K562 (cell line): Measurements from ENCODE around the gene MALAT1. TPM values are rescaled to one million over a fixed set of nuclear protein-coding genes. Genes with fewer than 3 reads are reported as not detected.
A peak's percentile ranks its signal among the peaks of the same experiment; 100 is the strongest.

Experiments
- ATAC-seq: fragments of 200-7000 bp; cut with Tn5 transposase; 3 replicates; pipeline ENCODE4 v1.9.1; 2020; ENCODE audit warnings: moderate library complexity
- BruUV-seq: library from RNA; stranded (reverse); fragments of 400-500 nt; replicated peaks from 2 replicates; lab custom pipeline; 2021; lab: Mats Ljungman, UMichigan
- CTCF ChIA-PET: fragments of 300-600 bp; formaldehyde crosslinking; extraction: SDS; loops from one replicate; lab custom pipeline; 2021; ENCODE audit warnings: low intra/inter-chr PET ratio; lab: Yijun Ruan, JAX
- POLR2A ChIA-PET: fragments of 300-600, 350-650 bp; sonication (Branson Sonifier 250); formaldehyde crosslinking; extraction: SDS; loops from one replicate; lab custom pipeline; 2021; ENCODE audit warnings: antibody characterized with exemption, inconsistent platforms; lab: Yijun Ruan, JAX
- DNase-seq, 4 experiments: peaks; one replicate each; pipeline versions ENCODE4 v3.0.0 to v3.0.0-alpha.2; 2011 to 2018; ENCODE audit warnings: low spot score in 3 of 4, mixed read lengths in 3 of 4; ENCODE audit errors: extremely low read depth in 1 of 4
- FAIRE-seq: peaks from 2 replicates; lab custom pipeline; 2011; peaks lifted over from hg19 to GRCh38; lab: Jason Lieb, UNC
- H2AFZ ChIP-seq: 2 replicates; pipeline ENCODE4 v1.6.0; 2011; ENCODE audit warnings: low read depth, low read length, control low read depth, inconsistent platforms
- H3K27ac ChIP-seq: fragments of 200-600 bp; 3 replicates; pipeline ENCODE4 v1.8.0; 2011; ENCODE audit warnings: low read depth, mild to moderate bottlenecking, control low read depth, inconsistent platforms, low read length, moderate library complexity, mixed read lengths; ENCODE audit errors: extremely low read depth
- H3K27me3 ChIP-seq, 2 experiments: fragments of 300-600 bp in 1 of 2; 2 replicates in 1 of 2; 3 replicates in 1 of 2; pipeline versions ENCODE4 v1.6.0 to v1.8.0; 2011; ENCODE audit warnings: inconsistent platforms in 2 of 2, low read length in 2 of 2, mild to moderate bottlenecking in 1 of 2, mixed read lengths in 1 of 2, moderate library complexity in 1 of 2; ENCODE audit not compliant: control insufficient read depth in 2 of 2, insufficient read depth in 2 of 2
- H3K36me3 ChIP-seq: fragments of 300-600 bp; 3 replicates; pipeline ENCODE4 v1.8.0; 2011; ENCODE audit warnings: mild to moderate bottlenecking, low read length, inconsistent platforms; ENCODE audit not compliant: control insufficient read depth, insufficient read depth
- H3K4me1 ChIP-seq, 2 experiments: fragments of 200-600 bp in 1 of 2; replicated peaks in 1 of 2; 2 replicates in 1 of 2; 3 replicates in 1 of 2; pipeline versions ENCODE4 v1.5.1 to v1.8.0; 2011; ENCODE audit warnings: inconsistent platforms in 2 of 2, low read length in 2 of 2, mild to moderate bottlenecking in 1 of 2, mixed read lengths in 1 of 2, moderate library complexity in 1 of 2; ENCODE audit not compliant: control insufficient read depth in 2 of 2, insufficient read depth in 2 of 2
- H3K4me2 ChIP-seq: 2 replicates; pipeline ENCODE4 v1.6.1; 2011; ENCODE audit warnings: low read length, control low read depth, inconsistent platforms, mixed read lengths; ENCODE audit not compliant: insufficient read depth
- H3K4me3 ChIP-seq: fragments of 200-600 bp; sonication (generic), shearing (Covaris generic); 2 replicates; pipeline ENCODE4 v1.5.1; 2016; ENCODE audit warnings: control low read depth, inconsistent platforms
- H3K79me2 ChIP-seq: fragments of 200-600 bp; 3 replicates; pipeline ENCODE4 v1.8.0; 2011; ENCODE audit warnings: low read length, inconsistent platforms; ENCODE audit not compliant: control insufficient read depth, insufficient read depth
- H3K9ac ChIP-seq, 2 experiments: 2 replicates each; pipeline versions ENCODE4 v1.6.0 to v1.6.1; 2011; ENCODE audit warnings: low read depth in 2 of 2, low read length in 2 of 2, control low read depth in 1 of 2, inconsistent platforms in 1 of 2, mild to moderate bottlenecking in 1 of 2, mixed read lengths in 1 of 2; ENCODE audit not compliant: insufficient read depth in 1 of 2
- H3K9me1 ChIP-seq: one replicate; pipeline ENCODE4 v1.6.0; 2011; ENCODE audit warnings: inconsistent platforms, mild to moderate bottlenecking, low read length, moderate library complexity; ENCODE audit not compliant: control insufficient read depth, insufficient read depth
- H3K9me3 ChIP-seq: replicated peaks from 2 replicates; pipeline ENCODE4 v1.5.1; 2011; ENCODE audit warnings: low read depth, low read length, inconsistent platforms; ENCODE audit not compliant: control insufficient read depth, insufficient read depth
- H4K20me1 ChIP-seq: replicated peaks from 2 replicates; pipeline ENCODE4 v1.6.1; 2011; ENCODE audit warnings: low read length, inconsistent platforms, mixed read lengths; ENCODE audit not compliant: control insufficient read depth, insufficient read depth
- CTBP1 ChIP-seq: fragments of 450-650 bp; IDR thresholded peaks from 2 replicates; pipeline ENCODE4 v1.6.1; 2016; ENCODE audit warnings: borderline replicate concordance
- POLR2G ChIP-seq: fragments of 200-400 bp; formaldehyde crosslinking; IDR thresholded peaks from 2 replicates; pipeline ENCODE4 v1.6.1; 2017; ENCODE audit warnings: low read depth, mild to moderate bottlenecking, antibody characterized with exemption, low read length, moderate library complexity
- WGBS: fragments of 100-300 bp; shearing (Covaris generic); methylation state at CpG from one replicate; pipeline ENCODE4 v1.1.6; 2016; ENCODE audit warnings: low coverage, mixed read lengths; ENCODE audit not compliant: insufficient coverage; ENCODE audit errors: missing lambda C conversion rate; 5-methylcytosine and 5-hydroxymethylcytosine counted together
- in situ Hi-C: fragments of 300-500 bp; cut with MboI; formaldehyde crosslinking; loops from 4 replicates; pipeline ENCODE4 v1.15.0; 2018; ENCODE audit warnings: inconsistent platforms, mixed read lengths
- intact Hi-C: fragments of 100-400 bp; cut with micrococcal nuclease; formaldehyde crosslinking; loops from 2 replicates; pipeline ENCODE4 v1.14.2; 2022
- polyA plus RNA-seq, 8 experiments: library from polyadenylated mRNA; depleted of rRNA in 4 of 8; stranded (reverse) in 5 of 8; unstranded in 3 of 8; fragments of >200 nt; fragmentation: Nextera tagmentation in 2 of 8; fragmentation: Illumina TruSeq in 1 of 8; extraction: Ambion mirVana in 2 of 8; extraction: Trizol in 1 of 8; gene quantifications; 2 replicates each; pipeline versions ENCODE4 v1.2.1 to v1.2.3, GENCODE V29; 2011 to 2014; ENCODE audit warnings: inconsistent platforms in 1 of 8, missing spikeins in 1 of 8
- total RNA-seq, 7 experiments: library from RNA; depleted of rRNA in 6 of 7; stranded (reverse); fragments of >200 nt in 6 of 7; fragmentation: Illumina TruSeq in 2 of 7; extraction: Trizol in 2 of 7; gene quantifications; 2 replicates each; pipeline versions ENCODE4 v1.2.1 to v1.2.3, GENCODE V29; 2011 to 2021; ENCODE audit warnings: low replicate concordance in 1 of 7
- TF ChIP-seq, protein P1 (sequence below): IDR thresholded peaks from 3 replicates; pipeline ENCODE4 v1.6.1; 2011; ENCODE audit warnings: borderline replicate concordance, mild to moderate bottlenecking; ENCODE audit not compliant: insufficient read length, insufficient read depth

Gene MALAT1
- total and polyA plus RNA-seq, 9 of the 15 experiments (the other 6 are each of a cell fraction or from before 2014, with no cell fraction given), result 363 to 8,715 (median 2,351) TPM

GRCh38 chr11:65535102-65535501 is 36.3 kb downstream of the MALAT1 start:
- no peak for DNase-seq
- Histone ChIP-seq H4K20me1 (0 out of 2 replicates have a peak, but pooled peaks cover 3% of the 10 kb centered on the region), H3K79me2 (no peaks in the 10 kb centered on the region; the same call in 2 of the 3 replicates), H3K27me3 (no peaks in the 10 kb centered on the region), H3K4me2 (no peak overlapping the region), H3K4me3 (no peak overlapping the region), H2AFZ (no peak overlapping the region), H3K36me3 (peaks cover 83% of the 10 kb centered on the region; the same call in 2 of the 3 replicates), H3K9me1 (no peaks in the 10 kb centered on the region), H3K4me1 (peaks cover 0 to 34% of the 10 kb centered on the region in 2 experiments; a peak in 3 of 5 replicates), H3K9ac (peak overlapping the region in 1 of 2 experiments; percentile 14; a peak in 2 of 4 replicates), H3K27ac (no peak overlapping the region), H3K9me3 (no peaks in the 10 kb centered on the region)
- ATAC-seq, result no peak
- intact Hi-C loops, result no loop called here
- BruUV-seq, result no TSS peak
- TF ChIP-seq POLR2G, result peak; percentile 52; the same call in 1 of the 2 replicates
- TF ChIP-seq, protein P1, sequence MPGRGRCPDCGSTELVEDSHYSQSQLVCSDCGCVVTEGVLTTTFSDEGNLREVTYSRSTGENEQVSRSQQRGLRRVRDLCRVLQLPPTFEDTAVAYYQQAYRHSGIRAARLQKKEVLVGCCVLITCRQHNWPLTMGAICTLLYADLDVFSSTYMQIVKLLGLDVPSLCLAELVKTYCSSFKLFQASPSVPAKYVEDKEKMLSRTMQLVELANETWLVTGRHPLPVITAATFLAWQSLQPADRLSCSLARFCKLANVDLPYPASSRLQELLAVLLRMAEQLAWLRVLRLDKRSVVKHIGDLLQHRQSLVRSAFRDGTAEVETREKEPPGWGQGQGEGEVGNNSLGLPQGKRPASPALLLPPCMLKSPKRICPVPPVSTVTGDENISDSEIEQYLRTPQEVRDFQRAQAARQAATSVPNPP, result no peak
- no peak for TF ChIP-seq CTBP1
- WGBS, result 81% methylated on average over 8 of the region's 9 CpGs
- in situ Hi-C loops, result no loop called here
- ChIA-PET CTCF (no interaction called here), POLR2A (interaction anchor here (0.8 to 6.5 kb wide), 5 partner anchors 9 to 59 kb away, joined by 3 to 48 read pairs (median 6); partner anchors contain the start of genes MALAT1 and SCYL1)
- no peak for FAIRE-seq
